T-helper 2 cell treated with Interferon-gamma antibody and Interleukin-4, amounts not matched to agents 5 μg/mL and 100 μg/mL, for 36 hours (primary cell): ENCODE data around the gene RAB11FIP3.
"Not testable (repeated sequence)": the region's sequence is repeated elsewhere in the genome, so short reads cannot be mapped to it uniquely, and the experiment has no call there.

ENCODE experiments used
- DNase-seq: peaks from one replicate; pipeline ENCODE4 v3.0.0; 2021; ENCODE audit warnings: low spot score
- H3K27ac Mint-ChIP-seq: one replicate; pipeline ENCODE4 v1.8.0; 2021; ENCODE audit warnings: mild to moderate bottlenecking, mixed read lengths
- H3K27me3 Mint-ChIP-seq: one replicate; pipeline ENCODE4 v1.8.0; 2021; ENCODE audit warnings: low read depth, mixed read lengths
- H3K36me3 Mint-ChIP-seq: one replicate; pipeline ENCODE4 v1.8.0; 2021; ENCODE audit warnings: low read depth, mixed read lengths
- H3K4me1 Mint-ChIP-seq: one replicate; pipeline ENCODE4 v1.8.0; 2021; ENCODE audit warnings: low read depth, mixed read lengths
- H3K4me3 Mint-ChIP-seq: one replicate; pipeline ENCODE4 v1.8.0; 2022; ENCODE audit warnings: mild to moderate bottlenecking, moderate library complexity, mixed read lengths
- H3K9me3 Mint-ChIP-seq: one replicate; pipeline ENCODE4 v1.8.0; 2021; ENCODE audit warnings: mixed read lengths

The RAB11FIP3 gene

DNA sequence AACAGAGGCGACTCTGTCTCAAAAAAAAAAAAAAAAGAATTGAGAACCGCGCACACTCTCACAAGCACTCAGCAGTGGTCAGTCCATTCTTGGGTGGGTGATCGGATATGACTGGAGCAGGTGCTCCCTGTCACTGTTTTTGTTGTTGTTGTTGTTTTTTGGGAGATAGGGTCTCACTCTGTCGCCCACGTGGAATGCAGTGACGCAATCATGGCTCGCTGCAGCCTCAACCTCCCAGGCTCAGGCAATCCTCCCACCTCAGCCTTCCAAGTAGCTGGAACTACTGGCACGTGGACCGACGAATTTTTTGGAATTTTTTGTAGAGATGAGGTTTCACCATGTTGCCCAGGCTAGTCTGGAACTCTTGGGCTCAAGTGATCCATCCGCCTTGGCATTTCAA is 30.0 kb downstream of the RAB11FIP3 start:
- no peak overlapping the region for H3K4me3 Mint-ChIP-seq
- no peak for DNase-seq
- no peaks in the 10 kb centered on the region for H3K27me3 Mint-ChIP-seq
- no peaks in the 10 kb centered on the region for H3K36me3 Mint-ChIP-seq
- H3K27ac Mint-ChIP-seq = no peak overlapping the region
- no peaks in the 10 kb centered on the region for H3K4me1 Mint-ChIP-seq
- no peaks in the 10 kb centered on the region for H3K9me3 Mint-ChIP-seq

DNA sequence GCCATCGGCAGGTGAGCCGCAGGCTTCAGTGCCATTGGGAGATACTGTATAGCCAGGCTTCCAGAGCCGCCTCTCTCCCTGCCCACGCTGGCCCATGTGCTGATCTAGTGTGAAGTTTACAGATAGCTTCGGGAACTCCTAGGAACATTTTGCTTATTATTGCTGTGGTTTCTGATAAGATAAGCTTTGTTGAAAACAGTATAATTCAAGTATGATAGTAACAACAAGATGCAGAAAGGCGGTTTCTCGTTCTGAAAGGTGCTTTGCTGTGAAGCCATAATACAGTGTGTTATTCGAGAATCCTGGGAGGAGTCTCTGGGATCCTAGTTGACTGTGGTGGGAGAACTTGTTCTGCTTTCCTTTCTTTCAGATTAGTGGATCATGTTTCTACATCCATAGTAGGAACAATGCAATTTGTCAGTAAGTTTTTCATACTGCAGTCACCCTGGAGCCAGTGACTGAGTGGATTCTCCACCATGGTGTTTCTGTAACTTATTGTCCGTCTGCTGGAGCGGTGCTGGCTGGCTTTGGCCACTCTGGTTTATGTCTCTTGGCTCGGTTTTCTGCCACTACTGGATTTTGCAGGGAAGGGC is 31.5 kb downstream of the RAB11FIP3 start:
- no peaks in the 10 kb centered on the region for H3K36me3 Mint-ChIP-seq
- H3K27ac Mint-ChIP-seq = no peak overlapping the region
- H3K9me3 Mint-ChIP-seq = no peaks in the 10 kb centered on the region
- H3K4me1 Mint-ChIP-seq = no peaks in the 10 kb centered on the region
- H3K4me3 Mint-ChIP-seq = no peak overlapping the region
- no peak for DNase-seq
- no peaks in the 10 kb centered on the region for H3K27me3 Mint-ChIP-seq

DNA sequence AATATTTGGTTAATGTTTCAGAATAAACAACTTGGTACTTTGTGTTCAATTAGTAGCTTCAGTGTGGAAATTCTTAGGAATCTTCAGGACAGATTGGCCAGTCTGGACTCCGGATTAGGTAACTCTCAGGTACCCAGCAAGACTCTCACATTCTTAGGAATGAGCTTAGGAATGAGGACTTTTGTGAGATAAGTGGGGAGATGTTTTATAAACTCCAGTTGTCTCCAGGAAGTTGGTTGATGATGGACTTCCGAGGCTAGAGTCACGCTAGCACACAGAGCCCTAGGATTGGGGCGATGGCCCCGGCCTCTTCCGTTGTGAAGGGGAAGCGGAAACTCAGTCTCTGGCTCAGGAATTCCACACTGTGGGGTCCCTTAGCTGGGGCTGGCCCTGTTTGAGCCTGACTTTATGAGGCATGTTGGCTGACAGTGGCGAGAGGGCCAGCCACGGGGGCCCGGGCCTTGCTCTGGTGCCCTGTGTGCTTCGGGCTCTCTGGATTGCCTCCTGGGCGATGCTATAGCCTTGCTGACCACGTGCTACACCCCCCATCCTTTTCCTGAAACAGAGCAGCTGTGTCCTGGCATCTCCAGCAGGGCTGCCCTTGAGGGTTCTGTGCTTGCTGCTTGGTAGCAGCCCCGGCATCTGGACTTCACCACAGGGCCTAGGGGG is 32.4 kb downstream of the RAB11FIP3 start:
- H3K4me1 Mint-ChIP-seq = no peaks in the 10 kb centered on the region
- no peak overlapping the region for H3K27ac Mint-ChIP-seq
- DNase-seq = no peak
- no peak overlapping the region for H3K4me3 Mint-ChIP-seq
- peaks cover 2% of the 10 kb centered on the region for H3K36me3 Mint-ChIP-seq
- H3K9me3 Mint-ChIP-seq = no peaks in the 10 kb centered on the region
- H3K27me3 Mint-ChIP-seq = no peaks in the 10 kb centered on the region

DNA sequence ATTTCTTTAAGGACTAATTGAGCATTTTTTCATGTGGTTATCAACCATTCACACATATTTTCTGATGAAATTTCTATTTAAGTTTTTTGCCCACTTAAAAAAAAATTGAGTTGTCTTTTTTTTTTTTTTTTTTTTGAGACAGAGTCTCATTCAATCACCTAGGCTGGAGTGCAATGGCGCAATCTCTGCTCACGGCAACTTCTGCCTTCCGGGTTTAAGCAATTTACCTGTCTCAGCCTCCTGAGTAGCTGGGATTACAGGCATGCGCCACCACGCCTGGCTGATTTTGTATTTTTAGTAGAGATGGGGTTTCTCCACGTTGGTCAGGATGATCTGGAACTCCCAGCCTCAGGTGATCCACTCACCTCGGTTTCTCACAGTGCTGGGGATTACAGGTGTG is 34.3 kb downstream of the RAB11FIP3 start:
- Mint-ChIP-seq H3K4me1 (no peaks in the 10 kb centered on the region), H3K4me3 (no peak overlapping the region), H3K36me3 (peaks cover 2% of the 10 kb centered on the region), H3K27me3 (no peaks in the 10 kb centered on the region), H3K27ac (no peak overlapping the region), H3K9me3 (no peaks in the 10 kb centered on the region)
- DNase-seq = no peak

DNA sequence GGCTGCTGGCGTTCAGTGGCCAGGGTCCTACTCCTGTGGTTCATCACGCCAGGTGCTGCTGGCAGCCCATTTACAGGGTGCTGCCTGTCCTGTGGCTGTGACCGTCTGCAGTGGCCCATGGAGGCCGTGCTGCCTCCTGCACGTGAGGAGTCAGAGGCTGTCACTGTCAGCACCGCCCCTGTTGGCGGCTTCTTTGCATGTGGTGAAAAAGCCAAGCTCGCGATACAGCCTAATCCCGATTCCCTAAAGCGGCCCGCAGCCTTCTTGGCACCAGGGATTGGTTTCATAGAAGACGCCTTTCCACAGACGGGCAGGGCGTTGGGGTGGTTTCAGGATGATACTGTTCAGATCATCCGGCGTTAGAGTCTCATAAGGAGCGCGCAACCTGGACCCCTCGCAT is 35.3 kb downstream of the RAB11FIP3 start:
- H3K36me3 Mint-ChIP-seq = peaks cover 2% of the 10 kb centered on the region
- H3K9me3 Mint-ChIP-seq = no peaks in the 10 kb centered on the region
- DNase-seq = no peak
- no peaks in the 10 kb centered on the region for H3K4me1 Mint-ChIP-seq
- H3K4me3 Mint-ChIP-seq = no peak overlapping the region
- H3K27me3 Mint-ChIP-seq = no peaks in the 10 kb centered on the region
- no peak overlapping the region for H3K27ac Mint-ChIP-seq

DNA sequence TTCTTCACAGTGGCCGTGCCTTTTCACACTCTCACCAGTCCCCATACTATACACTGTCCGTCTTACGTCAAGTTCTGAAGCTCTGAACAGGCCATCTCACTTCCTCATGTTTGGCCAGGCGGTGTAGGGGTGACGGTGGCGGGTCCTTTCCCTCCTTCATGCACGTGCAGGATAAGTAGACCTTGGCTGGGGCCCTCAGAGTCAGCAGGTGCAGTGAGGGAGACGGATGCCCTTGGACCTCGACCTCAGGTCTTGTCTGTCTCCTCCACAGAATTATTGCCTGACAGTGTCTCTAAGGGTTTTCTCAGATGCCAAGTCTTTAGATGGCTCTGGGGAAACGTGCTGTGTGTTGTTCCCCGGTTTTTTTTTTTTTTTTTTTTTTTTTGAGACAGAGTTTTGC is 37.6 kb downstream of the RAB11FIP3 start:
- Mint-ChIP-seq H3K36me3 (peaks cover 2% of the 10 kb centered on the region), H3K4me1 (no peaks in the 10 kb centered on the region), H3K9me3 (no peaks in the 10 kb centered on the region), H3K27ac (no peak overlapping the region), H3K4me3 (no peak overlapping the region), H3K27me3 (no peaks in the 10 kb centered on the region)
- no peak for DNase-seq

DNA sequence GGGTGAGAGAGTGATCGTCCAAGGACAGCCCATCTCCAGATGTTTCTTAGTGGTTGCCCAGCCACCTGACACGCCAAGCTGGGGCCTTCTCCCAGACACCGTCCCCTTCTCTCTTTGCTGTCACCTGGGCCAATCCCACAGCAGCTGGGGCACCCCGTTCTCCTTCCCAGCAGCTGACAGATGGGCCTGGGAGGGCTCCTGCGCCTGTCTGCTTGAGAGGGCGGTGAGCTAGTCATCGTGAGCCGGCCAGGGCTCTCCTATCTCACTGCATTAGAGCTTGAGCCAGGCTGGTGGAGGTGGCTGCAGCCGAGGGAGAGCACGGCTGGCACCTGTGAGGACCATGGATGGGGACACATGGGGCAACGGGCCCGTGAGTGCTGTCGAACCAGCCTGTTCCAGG is 41.2 kb downstream of the RAB11FIP3 start:
- Mint-ChIP-seq H3K27ac (no peak overlapping the region), H3K4me1 (no peaks in the 10 kb centered on the region), H3K4me3 (no peak overlapping the region), H3K36me3 (peaks cover 2% of the 10 kb centered on the region), H3K27me3 (no peaks in the 10 kb centered on the region), H3K9me3 (no peaks in the 10 kb centered on the region)
- DNase-seq = no peak

DNA sequence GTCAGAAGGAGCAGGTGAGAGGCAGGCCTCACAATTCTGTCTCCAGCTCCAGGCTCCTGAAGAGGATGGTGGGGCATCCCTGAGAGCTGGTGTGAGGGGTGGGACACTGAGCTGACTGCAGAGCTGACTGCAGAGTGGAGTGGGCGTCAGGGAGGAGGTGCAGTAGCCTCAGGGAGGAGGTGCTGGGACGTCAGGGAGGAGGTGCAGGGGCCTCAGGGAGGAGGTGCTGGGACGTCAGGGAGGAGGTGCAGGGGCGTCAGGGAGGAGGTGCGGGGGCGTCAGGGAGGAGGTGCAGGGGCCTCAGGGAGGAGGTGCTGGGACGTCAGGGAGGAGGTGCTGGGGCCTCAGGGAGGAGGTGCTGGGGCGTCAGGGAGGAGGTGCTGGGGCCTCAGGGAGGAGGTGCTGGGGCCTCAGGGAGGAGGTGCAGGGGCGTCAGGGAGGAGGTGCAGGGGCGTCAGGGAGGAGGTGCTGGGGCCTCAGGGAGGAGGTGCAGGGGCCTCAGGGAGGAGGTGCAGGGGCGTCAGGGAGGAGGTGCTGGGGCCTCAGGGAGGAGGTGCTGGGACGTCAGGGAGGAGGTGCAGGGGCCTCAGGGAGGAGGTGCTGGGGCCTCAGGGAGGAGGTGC is 41.9 kb downstream of the RAB11FIP3 start:
- not testable (repeated sequence) for H3K36me3 Mint-ChIP-seq, H3K27me3 Mint-ChIP-seq, H3K27ac Mint-ChIP-seq, H3K9me3 Mint-ChIP-seq, H3K4me1 Mint-ChIP-seq, H3K4me3 Mint-ChIP-seq, DNase-seq

DNA sequence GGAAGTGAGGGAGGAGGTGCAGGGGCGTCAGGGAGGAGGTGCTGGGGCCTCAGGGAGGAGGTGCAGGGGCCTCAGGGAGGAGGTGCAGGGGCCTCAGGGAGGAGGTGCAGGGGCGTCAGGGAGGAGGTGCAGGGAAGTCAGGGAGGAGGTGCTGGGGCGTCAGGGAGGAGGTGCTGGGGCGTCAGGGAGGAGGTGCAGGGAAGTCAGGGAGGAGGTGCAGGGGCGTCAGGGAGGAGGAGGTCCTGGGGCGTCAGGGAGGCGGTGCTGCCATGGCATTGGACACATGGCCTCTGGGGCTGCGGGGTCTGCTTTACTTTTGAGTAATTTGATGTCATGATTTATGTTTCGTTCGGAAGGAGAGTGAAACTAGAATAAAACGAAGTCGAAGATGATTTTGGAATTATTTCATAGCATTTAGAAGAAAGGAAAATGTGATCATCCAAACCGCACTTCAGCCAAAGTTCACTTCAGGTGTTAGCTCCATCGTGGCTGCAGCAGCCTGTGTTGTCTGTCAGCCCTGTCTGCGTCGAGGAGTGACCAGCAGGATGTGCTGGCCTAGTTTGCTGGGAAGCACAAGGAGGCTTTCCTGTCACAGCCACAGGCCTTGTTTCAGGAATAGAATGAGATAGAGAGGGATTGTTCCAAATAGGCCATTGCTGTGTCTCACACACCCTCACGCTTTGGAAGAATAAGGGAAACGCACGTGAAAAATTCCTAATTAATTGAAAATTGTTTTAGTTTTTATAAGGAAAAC is 42.8 kb downstream of the RAB11FIP3 start:
- Mint-ChIP-seq H3K9me3 (no peaks in the 10 kb centered on the region), H3K36me3 (no peaks in the 10 kb centered on the region), H3K27me3 (no peaks in the 10 kb centered on the region), H3K27ac (no peak overlapping the region), H3K4me1 (no peaks in the 10 kb centered on the region), H3K4me3 (no peak overlapping the region)
- DNase-seq = no peak

DNA sequence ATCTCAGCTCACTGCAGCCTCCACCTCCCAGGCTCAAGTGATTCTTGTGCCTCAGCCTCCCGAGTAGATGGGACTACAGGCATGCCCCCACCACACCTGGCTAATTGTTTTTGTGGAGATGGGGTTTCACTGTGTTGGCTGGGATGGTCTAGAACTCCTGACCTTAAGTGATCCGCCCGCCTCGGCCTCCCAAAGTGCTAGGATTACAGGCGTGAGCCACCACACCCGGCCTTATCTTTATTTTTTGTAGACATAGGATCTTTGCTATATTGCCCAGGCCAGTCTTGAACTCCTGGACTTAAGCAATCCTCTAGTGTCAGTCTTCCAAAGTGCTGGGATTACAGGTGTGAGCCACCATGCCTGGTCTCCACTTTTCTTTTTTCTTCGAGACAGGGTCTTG is 44.0 kb downstream of the RAB11FIP3 start:
- H3K4me1 Mint-ChIP-seq, H3K4me3 Mint-ChIP-seq, H3K27ac Mint-ChIP-seq, H3K36me3 Mint-ChIP-seq, H3K27me3 Mint-ChIP-seq, H3K9me3 Mint-ChIP-seq, DNase-seq: not testable (repeated sequence)

DNA sequence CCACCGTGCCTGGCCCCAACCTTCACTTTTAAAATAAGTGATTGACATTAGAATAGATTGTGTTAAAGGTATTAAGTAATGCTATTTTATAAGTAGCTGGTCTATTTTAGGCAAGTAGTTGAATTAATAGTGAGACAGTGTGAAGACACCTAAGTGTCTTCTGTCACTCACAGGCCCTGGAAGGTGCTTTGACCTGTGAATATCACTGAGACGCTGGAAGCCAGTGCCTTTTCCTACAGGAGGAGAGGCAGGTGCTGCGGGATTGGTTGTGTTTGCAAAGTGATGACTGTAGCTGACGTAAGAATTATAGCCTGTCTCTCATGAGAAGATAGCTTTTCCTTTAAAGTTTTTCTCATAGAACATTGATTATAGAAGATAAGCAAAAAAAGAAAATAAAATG is 45.0 kb downstream of the RAB11FIP3 start:
- no peak for DNase-seq
- no peak overlapping the region for H3K4me3 Mint-ChIP-seq
- no peaks in the 10 kb centered on the region for H3K27me3 Mint-ChIP-seq
- no peaks in the 10 kb centered on the region for H3K36me3 Mint-ChIP-seq
- no peaks in the 10 kb centered on the region for H3K4me1 Mint-ChIP-seq
- no peaks in the 10 kb centered on the region for H3K9me3 Mint-ChIP-seq
- no peak overlapping the region for H3K27ac Mint-ChIP-seq

DNA sequence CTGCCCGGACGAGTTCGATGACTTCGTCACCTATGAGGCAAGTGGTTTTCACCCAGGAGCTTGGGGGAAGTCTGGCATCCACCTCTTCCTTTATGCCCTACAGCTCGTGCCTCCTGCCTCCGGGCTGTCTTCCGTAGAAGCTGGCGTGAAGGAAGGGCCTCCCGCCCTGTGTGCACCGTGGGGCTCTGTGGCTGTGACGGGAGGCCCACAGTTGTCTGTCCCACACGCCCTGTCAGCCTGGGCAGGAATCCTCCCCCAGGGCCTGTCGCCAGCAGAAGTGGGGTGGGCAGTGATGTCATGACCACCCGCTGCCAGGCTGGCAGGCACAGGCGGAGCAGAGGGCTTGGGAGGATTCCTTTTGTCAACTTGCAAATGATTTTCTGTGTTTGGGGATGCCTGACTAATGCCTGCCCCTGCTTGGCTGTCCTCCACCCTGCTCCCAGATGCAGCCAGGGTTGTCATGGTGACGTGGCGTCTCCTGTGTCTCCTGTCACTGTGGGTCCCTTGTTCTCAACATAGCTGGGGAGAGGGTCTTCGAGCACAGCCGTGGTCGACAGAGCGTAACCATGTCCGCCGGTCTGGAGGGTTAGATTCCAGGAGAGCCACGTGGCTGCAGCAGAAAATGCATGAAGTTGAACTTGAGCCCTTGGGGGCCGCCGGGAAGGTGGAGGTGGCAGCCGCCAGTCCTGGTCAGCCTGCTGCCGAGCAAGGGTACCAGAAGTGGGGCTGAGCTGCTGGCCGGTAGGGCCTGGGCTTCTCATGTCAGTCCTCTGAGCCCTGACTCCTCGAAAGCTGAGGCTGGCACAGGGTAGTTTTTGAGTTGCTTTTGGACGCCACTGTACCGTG is 46.1 kb downstream of the RAB11FIP3 start:
- Mint-ChIP-seq H3K36me3 (no peaks in the 10 kb centered on the region), H3K9me3 (no peaks in the 10 kb centered on the region), H3K4me3 (no peak overlapping the region), H3K4me1 (no peaks in the 10 kb centered on the region), H3K27ac (no peak overlapping the region), H3K27me3 (no peaks in the 10 kb centered on the region)
- DNase-seq = no peak

DNA sequence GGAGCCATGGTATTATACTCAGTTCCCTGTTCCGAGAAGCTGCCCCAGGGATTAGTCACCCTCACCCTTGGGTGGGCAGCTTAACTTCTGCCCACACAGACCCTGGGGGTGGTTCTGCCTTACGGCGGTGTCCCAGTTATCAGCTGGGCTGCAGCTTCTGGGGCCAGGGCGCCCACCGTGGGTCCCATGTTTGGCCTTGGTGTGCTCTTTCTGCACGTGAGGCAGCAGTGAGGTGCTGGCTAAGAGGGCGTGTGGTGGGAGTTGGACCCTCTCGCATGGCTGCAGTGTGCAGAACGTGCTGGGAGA is 46.7 kb downstream of the RAB11FIP3 start:
- no peaks in the 10 kb centered on the region for H3K27me3 Mint-ChIP-seq
- DNase-seq = no peak
- H3K27ac Mint-ChIP-seq = no peak overlapping the region
- H3K9me3 Mint-ChIP-seq = no peaks in the 10 kb centered on the region
- no peak overlapping the region for H3K4me3 Mint-ChIP-seq
- H3K4me1 Mint-ChIP-seq = no peaks in the 10 kb centered on the region
- no peaks in the 10 kb centered on the region for H3K36me3 Mint-ChIP-seq
